T-helper 1 cell treated with Interleukin-12 subunit alpha and Interleukin-12 subunit beta and Interleukin-4 antibody, amounts not matched to agents 30 μg/mL and 1 μg/mL, for 36 hours (primary cell): ENCODE results near the gene AFF3.

Experiments used
- H3K27ac Mint-ChIP-seq: one replicate; pipeline ENCODE4 v1.8.0; 2021; ENCODE audit warnings: mild to moderate bottlenecking, mixed read lengths
- H3K27me3 Mint-ChIP-seq: one replicate; pipeline ENCODE4 v1.8.0; 2021; ENCODE audit warnings: low read depth, mixed read lengths
- H3K36me3 Mint-ChIP-seq: one replicate; pipeline ENCODE4 v1.8.0; 2021; ENCODE audit warnings: low read depth, mixed read lengths
- H3K4me1 Mint-ChIP-seq: one replicate; pipeline ENCODE4 v1.8.0; 2021; ENCODE audit warnings: low read depth, mixed read lengths
- H3K4me3 Mint-ChIP-seq: one replicate; pipeline ENCODE4 v1.8.0; 2021; ENCODE audit warnings: mild to moderate bottlenecking, moderate library complexity, mixed read lengths
- H3K9me3 Mint-ChIP-seq: one replicate; pipeline ENCODE4 v1.8.0; 2021; ENCODE audit warnings: mixed read lengths

Gene AFF3

DNA sequence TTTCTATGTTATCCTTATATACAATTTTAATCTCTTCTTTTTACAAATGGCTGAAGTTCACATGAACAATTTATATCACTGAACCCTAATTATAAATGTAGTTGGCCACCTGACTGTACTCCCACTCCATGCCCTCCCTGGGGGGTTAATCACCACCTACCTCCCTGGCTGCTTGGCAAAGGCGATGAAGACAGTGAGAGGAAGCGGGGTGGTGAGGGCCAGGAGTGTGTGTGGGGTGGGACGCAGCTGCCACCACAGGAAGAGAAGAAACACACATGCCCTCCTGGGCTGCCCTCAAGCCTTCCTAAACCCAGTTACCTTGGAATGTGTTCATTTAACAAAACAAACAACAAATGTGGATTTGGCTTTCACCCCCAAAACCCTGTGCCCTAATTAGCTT lies 565.6 kb downstream of the AFF3 start:
- H3K27me3 Mint-ChIP-seq: no peaks in the 10 kb centered on the region
- H3K9me3 Mint-ChIP-seq: no peaks in the 10 kb centered on the region
- H3K4me1 Mint-ChIP-seq: no peaks in the 10 kb centered on the region
- no peak overlapping the region for H3K4me3 Mint-ChIP-seq
- H3K36me3 Mint-ChIP-seq: no peaks in the 10 kb centered on the region
- no peak overlapping the region for H3K27ac Mint-ChIP-seq

- H3K27ac Mint-ChIP-seq: no peak overlapping the region
- H3K36me3 Mint-ChIP-seq: no peaks in the 10 kb centered on the region
- H3K9me3 Mint-ChIP-seq: no peaks in the 10 kb centered on the region
- no peak overlapping the region for H3K4me3 Mint-ChIP-seq
- H3K27me3 Mint-ChIP-seq: no peaks in the 10 kb centered on the region
- H3K4me1 Mint-ChIP-seq: no peaks in the 10 kb centered on the region
Measured at GRCh38 chr2:99573634-99574251, 568.6 kb downstream of the AFF3 start.

DNA sequence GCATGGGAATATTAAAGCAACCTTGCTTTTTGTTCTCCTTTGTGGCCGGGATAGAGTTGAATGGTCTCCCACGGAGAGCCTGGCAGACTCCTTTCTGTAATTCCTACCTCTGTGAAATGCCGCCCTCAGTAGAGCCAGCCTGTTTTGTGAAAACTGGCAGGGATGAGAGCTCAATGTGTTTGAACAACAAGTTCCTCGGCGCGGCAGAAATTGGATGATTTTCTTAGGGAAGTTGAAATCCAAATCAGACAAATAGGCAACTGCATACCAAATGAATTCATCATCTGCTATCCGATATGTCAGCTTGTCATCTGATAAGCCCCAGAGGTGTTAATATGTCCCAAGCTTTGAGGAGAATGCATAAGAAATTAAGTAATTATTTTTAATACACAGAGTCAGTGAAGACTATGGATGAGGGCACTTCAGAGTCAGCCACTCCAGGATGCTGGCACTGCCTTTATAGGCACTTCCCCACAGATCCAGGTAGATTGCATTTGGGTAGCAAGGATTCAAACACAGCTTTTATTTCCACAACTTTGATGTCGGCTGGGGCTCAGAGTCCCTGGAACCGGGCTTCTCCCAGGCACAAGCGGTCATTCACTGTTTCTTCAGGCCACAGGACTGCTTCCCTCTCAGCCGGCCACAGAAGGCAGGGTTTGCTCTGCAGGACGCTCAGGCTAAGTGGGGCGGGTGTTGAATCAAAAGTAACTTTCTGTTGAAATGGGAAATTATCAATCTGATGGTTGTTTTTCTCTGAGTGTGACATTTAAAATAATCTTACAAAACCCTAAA lies 569.8 kb downstream of the AFF3 start:
- Mint-ChIP-seq H3K4me1 (no peaks in the 10 kb centered on the region), H3K27ac (no peak overlapping the region), H3K36me3 (no peaks in the 10 kb centered on the region), H3K9me3 (no peaks in the 10 kb centered on the region), H3K4me3 (no peak overlapping the region), H3K27me3 (no peaks in the 10 kb centered on the region)

DNA sequence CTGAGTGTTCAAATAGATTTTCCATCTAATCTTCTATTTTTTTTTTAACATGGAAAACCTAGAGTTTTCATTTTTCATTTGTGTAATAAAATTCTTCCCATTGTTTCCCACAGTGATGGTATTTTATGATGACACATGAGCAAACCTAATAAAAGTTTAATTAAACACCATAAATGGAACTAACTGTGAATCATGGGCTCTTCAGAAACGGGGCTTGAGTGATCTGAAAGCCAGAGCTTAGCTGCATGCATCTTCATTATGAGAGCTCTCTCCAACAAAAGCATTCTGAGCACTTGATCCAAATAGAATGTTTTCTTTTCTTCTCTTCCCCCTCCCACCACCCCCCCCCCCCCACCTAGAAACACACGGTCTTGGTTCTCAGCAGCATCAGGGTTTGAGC lies 570.4 kb downstream of the AFF3 start:
- Mint-ChIP-seq H3K36me3 (no peaks in the 10 kb centered on the region), H3K27me3 (no peaks in the 10 kb centered on the region), H3K9me3 (no peaks in the 10 kb centered on the region), H3K4me3 (no peak overlapping the region), H3K4me1 (no peaks in the 10 kb centered on the region), H3K27ac (no peak overlapping the region)

DNA sequence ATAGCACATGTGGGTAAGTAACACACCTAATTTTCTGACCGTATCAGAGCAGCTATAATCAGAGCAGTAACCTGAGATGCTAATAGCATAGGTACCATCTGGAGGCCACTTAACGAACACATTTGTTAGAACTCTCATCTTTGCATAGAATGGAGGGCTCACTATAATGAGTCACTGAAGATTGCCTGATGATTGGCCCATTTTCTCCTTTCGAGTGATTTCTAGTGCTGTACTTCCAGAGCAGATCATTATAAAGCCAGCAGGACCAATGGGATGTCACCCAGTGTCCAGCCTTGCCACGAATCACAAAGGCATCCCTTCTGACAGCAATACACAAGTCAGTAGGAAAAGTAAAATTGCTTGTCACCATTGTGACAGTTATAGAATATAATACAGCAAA lies 570.9 kb downstream of the AFF3 start:
- H3K36me3 Mint-ChIP-seq: no peaks in the 10 kb centered on the region
- H3K27ac Mint-ChIP-seq: no peak overlapping the region

DNA sequence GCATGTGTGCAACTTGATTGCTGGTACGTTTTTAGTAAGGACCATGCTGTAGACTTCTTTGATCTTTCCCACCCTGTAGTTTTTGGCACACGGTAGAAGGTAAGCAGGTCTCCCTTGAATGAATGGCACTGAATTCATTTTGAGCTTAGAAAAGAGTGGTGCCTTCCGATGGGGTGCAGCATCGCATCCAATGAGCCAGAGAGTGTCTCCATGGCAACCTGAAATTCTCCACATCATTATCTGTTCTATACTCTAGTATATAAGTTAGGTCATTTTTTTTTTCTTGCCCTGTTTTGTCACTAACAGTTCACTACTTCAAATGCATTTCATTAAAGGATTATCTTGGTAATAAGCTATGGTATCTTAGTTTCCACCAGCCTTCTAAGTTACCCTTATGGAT lies 571.4 kb downstream of the AFF3 start:
- Mint-ChIP-seq H3K27me3 (no peaks in the 10 kb centered on the region), H3K4me1 (no peaks in the 10 kb centered on the region), H3K36me3 (no peaks in the 10 kb centered on the region), H3K9me3 (no peaks in the 10 kb centered on the region), H3K27ac (no peak overlapping the region), H3K4me3 (no peak overlapping the region)

More for the DNA sequence above, 570.9 kb downstream of the AFF3 start:
- H3K27me3 Mint-ChIP-seq: no peaks in the 10 kb centered on the region
- no peaks in the 10 kb centered on the region for H3K4me1 Mint-ChIP-seq
- no peak overlapping the region for H3K4me3 Mint-ChIP-seq
- H3K9me3 Mint-ChIP-seq: no peaks in the 10 kb centered on the region

GRCh38 chr2:99569386-99569785 lies 573.0 kb downstream of the AFF3 start:
- Mint-ChIP-seq H3K9me3 (no peaks in the 10 kb centered on the region), H3K4me1 (no peaks in the 10 kb centered on the region), H3K27ac (no peak overlapping the region), H3K36me3 (no peaks in the 10 kb centered on the region), H3K27me3 (no peaks in the 10 kb centered on the region), H3K4me3 (no peak overlapping the region)

GRCh38 chr2:99565227-99565626 lies 577.2 kb downstream of the AFF3 start:
- H3K27ac Mint-ChIP-seq: no peak overlapping the region

DNA sequence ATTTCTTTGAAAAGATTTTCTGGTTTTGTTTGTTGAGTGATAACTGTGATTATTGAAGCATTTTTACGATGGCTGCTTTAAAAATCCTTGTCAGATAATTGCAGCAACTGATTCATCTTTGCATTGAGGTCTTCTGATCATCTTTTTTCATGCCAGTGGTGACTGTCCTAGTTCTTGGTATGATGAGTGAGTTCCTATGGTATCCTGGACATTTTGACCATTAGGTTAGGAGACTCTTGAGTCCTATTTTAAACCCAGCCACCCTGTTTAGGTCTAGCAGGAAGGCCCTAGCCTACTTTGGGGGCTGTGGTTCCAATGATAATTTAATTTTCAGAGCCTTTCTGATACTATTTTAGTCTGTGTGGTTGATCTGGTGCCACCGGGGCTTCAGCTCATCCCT lies 579.9 kb downstream of the AFF3 start:
- Mint-ChIP-seq H3K36me3 (no peaks in the 10 kb centered on the region), H3K9me3 (no peaks in the 10 kb centered on the region), H3K4me3 (no peak overlapping the region), H3K27me3 (no peaks in the 10 kb centered on the region), H3K4me1 (peaks cover 2% of the 10 kb centered on the region), H3K27ac (no peak overlapping the region)

More at GRCh38 chr2:99565227-99565626, 577.2 kb downstream of the AFF3 start:
- no peak overlapping the region for H3K4me3 Mint-ChIP-seq
- H3K9me3 Mint-ChIP-seq: no peaks in the 10 kb centered on the region
- no peaks in the 10 kb centered on the region for H3K27me3 Mint-ChIP-seq
- H3K36me3 Mint-ChIP-seq: no peaks in the 10 kb centered on the region
- no peaks in the 10 kb centered on the region for H3K4me1 Mint-ChIP-seq

- H3K9me3 Mint-ChIP-seq: no peaks in the 10 kb centered on the region
- H3K4me1 Mint-ChIP-seq: peaks cover 2% of the 10 kb centered on the region
- no peak overlapping the region for H3K4me3 Mint-ChIP-seq
- no peaks in the 10 kb centered on the region for H3K27me3 Mint-ChIP-seq
- no peaks in the 10 kb centered on the region for H3K36me3 Mint-ChIP-seq
- H3K27ac Mint-ChIP-seq: no peak overlapping the region
Measured at GRCh38 chr2:99561804-99562203, 580.6 kb downstream of the AFF3 start.

GRCh38 chr2:99559075-99559662 lies 583.2 kb downstream of the AFF3 start:
- H3K27ac Mint-ChIP-seq: no peak overlapping the region
- H3K9me3 Mint-ChIP-seq: no peaks in the 10 kb centered on the region
- H3K4me3 Mint-ChIP-seq: no peak overlapping the region
- no peaks in the 10 kb centered on the region for H3K27me3 Mint-ChIP-seq
- no peaks in the 10 kb centered on the region for H3K36me3 Mint-ChIP-seq
- H3K4me1 Mint-ChIP-seq: peaks cover 2% of the 10 kb centered on the region

DNA sequence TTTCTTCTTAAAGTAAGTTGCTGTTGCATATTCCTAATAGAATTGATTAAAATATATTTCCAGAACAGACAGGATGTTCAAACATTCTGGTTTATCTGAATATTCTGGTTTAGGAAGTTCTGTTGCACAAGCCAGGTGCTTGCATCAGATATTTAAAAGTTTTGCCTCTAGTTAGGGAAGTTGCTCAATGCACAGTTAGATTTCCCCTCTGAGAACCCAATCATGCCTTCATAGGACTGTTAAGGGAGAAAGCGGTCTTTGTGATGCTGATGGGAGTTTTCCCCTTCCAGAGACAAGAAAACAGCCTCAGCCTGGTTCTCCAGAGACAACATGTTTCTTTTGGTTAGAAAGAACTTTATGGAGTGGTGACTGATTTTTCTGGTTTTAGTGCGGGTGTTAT lies 587.0 kb downstream of the AFF3 start:
- no peak overlapping the region for H3K27ac Mint-ChIP-seq
- H3K27me3 Mint-ChIP-seq: no peaks in the 10 kb centered on the region
- H3K4me1 Mint-ChIP-seq: peaks cover 2% of the 10 kb centered on the region
- no peaks in the 10 kb centered on the region for H3K9me3 Mint-ChIP-seq
- H3K36me3 Mint-ChIP-seq: no peaks in the 10 kb centered on the region
- H3K4me3 Mint-ChIP-seq: no peak overlapping the region

- peaks cover 2% of the 10 kb centered on the region for H3K4me1 Mint-ChIP-seq
- no peak overlapping the region for H3K27ac Mint-ChIP-seq
- H3K27me3 Mint-ChIP-seq: no peaks in the 10 kb centered on the region
- H3K4me3 Mint-ChIP-seq: no peak overlapping the region
- H3K36me3 Mint-ChIP-seq: no peaks in the 10 kb centered on the region
- no peaks in the 10 kb centered on the region for H3K9me3 Mint-ChIP-seq
Measured at GRCh38 chr2:99554871-99555270, 587.5 kb downstream of the AFF3 start.

GRCh38 chr2:99554238-99554637 lies 588.2 kb downstream of the AFF3 start:
- no peak overlapping the region for H3K27ac Mint-ChIP-seq
- no peak overlapping the region for H3K4me3 Mint-ChIP-seq
- no peaks in the 10 kb centered on the region for H3K36me3 Mint-ChIP-seq
- H3K4me1 Mint-ChIP-seq: peaks cover 1% of the 10 kb centered on the region
- H3K27me3 Mint-ChIP-seq: no peaks in the 10 kb centered on the region
- H3K9me3 Mint-ChIP-seq: no peaks in the 10 kb centered on the region

DNA sequence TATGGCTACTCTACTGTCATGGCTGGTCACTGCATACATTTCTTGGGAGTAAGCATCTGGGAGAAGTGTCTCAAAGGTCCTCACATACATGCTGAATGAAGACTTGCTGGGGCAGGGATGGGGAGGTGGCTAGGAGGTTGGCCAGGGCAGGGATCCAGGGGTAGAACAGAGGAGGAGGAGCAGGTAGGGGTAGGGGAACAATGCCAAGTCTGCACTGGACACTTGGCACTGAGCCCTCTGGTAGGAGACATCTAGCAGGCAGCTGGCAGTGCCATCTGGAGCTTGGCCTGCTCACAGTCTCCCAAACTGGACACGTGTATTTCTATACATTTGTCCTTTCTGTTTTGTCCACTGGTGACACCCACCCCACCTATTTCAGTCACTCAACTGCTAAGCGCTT lies 589.9 kb downstream of the AFF3 start:
- no peaks in the 10 kb centered on the region for H3K4me1 Mint-ChIP-seq
- no peak overlapping the region for H3K4me3 Mint-ChIP-seq
- H3K27me3 Mint-ChIP-seq: no peaks in the 10 kb centered on the region
- H3K36me3 Mint-ChIP-seq: no peaks in the 10 kb centered on the region
- H3K9me3 Mint-ChIP-seq: no peaks in the 10 kb centered on the region
- no peak overlapping the region for H3K27ac Mint-ChIP-seq
